GM12878 (cell line): Measurements from ENCODE around the gene FAM181B. TPM values are rescaled to one million over a fixed set of nuclear protein-coding genes. Genes with fewer than 3 reads are reported as not detected.

Experiments used
- CEBPB ChIP-seq, 2 experiments: fragments of 150-350 bp in 1 of 2; IDR thresholded peaks; 2 replicates each; pipeline ENCODE4 v1.6.1; 2012 to 2014; ENCODE audit warnings: low read depth in 2 of 2, low read length in 2 of 2, borderline replicate concordance in 1 of 2, inconsistent platforms in 1 of 2
- CUX1 ChIP-seq: IDR thresholded peaks from 2 replicates; pipeline ENCODE4 v1.6.1; 2012; ENCODE audit warnings: improper control_type of control experiment, low read depth, low read length; ENCODE audit not compliant: insufficient replicate concordance
- IRF5 ChIP-seq: fragments of 450-650 bp; IDR thresholded peaks from 2 replicates; pipeline ENCODE4 v1.6.1; 2017; ENCODE audit warnings: borderline replicate concordance
- PKNOX1 ChIP-seq: fragments of 450-650 bp; IDR thresholded peaks from 2 replicates; pipeline ENCODE4 v1.6.1; 2016; ENCODE audit warnings: mild to moderate bottlenecking
- PRDM15 ChIP-seq: fragments of 450-650 bp; formaldehyde crosslinking; IDR thresholded peaks from 2 replicates; pipeline ENCODE4 v1.4.0; 2020; ENCODE audit warnings: mild to moderate bottlenecking, moderate library complexity
- SP1 ChIP-seq: IDR thresholded peaks from one replicate; pipeline ENCODE4 v1.6.1; 2011; ENCODE audit warnings: low read depth, low read length
- STAT1 ChIP-seq: fragments of 450-650 bp; conservative IDR thresholded peaks from 2 replicates; pipeline ENCODE4 v1.6.1; 2014; ENCODE audit warnings: antibody characterized with exemption, mild to moderate bottlenecking
- YY1 ChIP-seq: IDR thresholded peaks from 2 replicates; pipeline ENCODE4 v1.6.1; 2011; ENCODE audit warnings: low read depth, mild to moderate bottlenecking, low read length
- ZBED1 ChIP-seq: IDR thresholded peaks from 2 replicates; pipeline ENCODE4 v1.6.1; 2016; ENCODE audit warnings: borderline replicate concordance
- polyA plus RNA-seq, 11 experiments: library from polyadenylated mRNA; depleted of rRNA in 4 of 11; unstranded in 6 of 11; stranded (reverse) in 5 of 11; fragments of >200 nt; fragmentation: Nextera tagmentation in 4 of 11; fragmentation: Illumina TruSeq in 1 of 11; extraction: Ambion mirVana in 4 of 11; extraction: Trizol in 1 of 11; gene quantifications; 1 replicate in 1 of 11; 2 replicates in 10 of 11; pipeline versions ENCODE4 v1.2.1 to v1.2.3, GENCODE V29; 2011 to 2016; ENCODE audit warnings: inconsistent platforms in 2 of 11, missing spikeins in 2 of 11, low read depth in 1 of 11
- total RNA-seq, 4 experiments: library from RNA; depleted of rRNA in 3 of 4; stranded (reverse); fragments of >200 nt in 3 of 4; fragmentation: Illumina TruSeq in 1 of 4; extraction: Trizol in 1 of 4; gene quantifications; 2 replicates each; pipeline versions ENCODE4 v1.2.1 to v1.2.3, GENCODE V29; 2013 to 2021

FAM181B gene
- total and polyA plus RNA-seq, 10 of the 15 experiments (the other 5 are each of a cell fraction or from before 2014, with no cell fraction given) = not detected

- no peak for TF ChIP-seq PKNOX1
- no peak for TF ChIP-seq ZBED1
- no peak for TF ChIP-seq YY1
- no peak for TF ChIP-seq STAT1
- no peak for TF ChIP-seq SP1
- no peak for TF ChIP-seq CUX1
- TF ChIP-seq IRF5 = no peak
- no peak for TF ChIP-seq CEBPB (IDR thresholded peaks at IDR 0.05; ENCODE audit: borderline replicate concordance in 1 of 2, low read depth in 2 of 2, low read length in 2 of 2)
- no peak for TF ChIP-seq PRDM15
Measured at GRCh38 chr11:82753921-82754320, 20.3 kb upstream of the FAM181B start (continued).
